Progenitor cell of endocrine pancreas (in vitro differentiated cells): Measurements from ENCODE around the gene GTPBP4. TPM values are rescaled to one million over a fixed set of nuclear protein-coding genes. Genes with fewer than 3 reads are reported as not detected.

Experiments used
- DNase-seq: peaks from one replicate; pipeline ENCODE4 v3.0.0; 2021; ENCODE audit warnings: low spot score; ENCODE audit not compliant: unreplicated experiment
- H3K27ac Mint-ChIP-seq: 2 replicates; pipeline ENCODE4 v1.8.0; 2021; ENCODE audit warnings: mild to moderate bottlenecking, moderate library complexity, mixed read lengths
- H3K27me3 Mint-ChIP-seq: 2 replicates; pipeline ENCODE4 v1.8.0; 2021; ENCODE audit warnings: mixed read lengths
- H3K36me3 Mint-ChIP-seq: 2 replicates; pipeline ENCODE4 v1.8.0; 2022; ENCODE audit warnings: mixed read lengths; ENCODE audit not compliant: insufficient read depth
- H3K4me1 Mint-ChIP-seq: 2 replicates; pipeline ENCODE4 v1.8.0; 2021; ENCODE audit warnings: low read depth, mixed read lengths
- H3K4me3 Mint-ChIP-seq: 2 replicates; pipeline ENCODE4 v1.8.0; 2021; ENCODE audit warnings: low read depth, mild to moderate bottlenecking, moderate library complexity, mixed read lengths
- H3K9me3 Mint-ChIP-seq: 2 replicates; pipeline ENCODE4 v1.8.0; 2021; ENCODE audit warnings: low read depth, mixed read lengths
- total RNA-seq: library from RNA; stranded (reverse); gene quantifications from 2 replicates; pipeline ENCODE4 v1.2.1, GENCODE V29; 2021
- TF ChIP-seq, protein P1 (sequence below): fragments of 200-600 bp; sonication (generic); IDR thresholded peaks from one replicate; pipeline ENCODE4 v1.5.0; 2021; ENCODE audit warnings: antibody characterized with exemption, mild to moderate bottlenecking; ENCODE audit not compliant: unreplicated experiment

The GTPBP4 gene
- total RNA-seq, 1 donor from 2014 or later, result 53.2 TPM

DNA sequence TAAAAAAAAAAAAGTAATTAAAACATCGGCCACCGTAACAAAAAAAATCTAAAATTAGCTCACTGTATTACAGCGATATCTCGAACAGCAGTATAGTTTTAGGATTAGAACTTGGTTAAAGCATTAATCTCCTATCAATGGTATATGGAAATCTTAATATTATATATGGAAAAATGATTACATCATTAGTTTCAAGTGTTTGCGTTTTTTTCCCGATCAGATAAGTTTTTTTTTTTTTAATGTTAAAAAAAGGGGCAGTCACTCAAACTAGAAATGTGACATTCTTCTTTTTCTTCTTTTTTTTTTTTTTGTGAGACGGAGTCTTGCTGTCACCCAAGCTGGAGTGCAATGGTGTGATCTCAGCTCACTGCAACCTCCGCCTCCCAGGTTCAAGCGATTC, 53.3 kb downstream of the GTPBP4 start:
- DNase-seq, result no peak
- Mint-ChIP-seq H3K27me3 (no peaks in the 10 kb centered on the region), H3K27ac (no peak overlapping the region), H3K4me3 (no peak overlapping the region), H3K36me3 (peaks cover 26% of the 10 kb centered on the region), H3K4me1 (peaks cover 17% of the 10 kb centered on the region), H3K9me3 (no peaks in the 10 kb centered on the region)
- TF ChIP-seq, protein P1, sequence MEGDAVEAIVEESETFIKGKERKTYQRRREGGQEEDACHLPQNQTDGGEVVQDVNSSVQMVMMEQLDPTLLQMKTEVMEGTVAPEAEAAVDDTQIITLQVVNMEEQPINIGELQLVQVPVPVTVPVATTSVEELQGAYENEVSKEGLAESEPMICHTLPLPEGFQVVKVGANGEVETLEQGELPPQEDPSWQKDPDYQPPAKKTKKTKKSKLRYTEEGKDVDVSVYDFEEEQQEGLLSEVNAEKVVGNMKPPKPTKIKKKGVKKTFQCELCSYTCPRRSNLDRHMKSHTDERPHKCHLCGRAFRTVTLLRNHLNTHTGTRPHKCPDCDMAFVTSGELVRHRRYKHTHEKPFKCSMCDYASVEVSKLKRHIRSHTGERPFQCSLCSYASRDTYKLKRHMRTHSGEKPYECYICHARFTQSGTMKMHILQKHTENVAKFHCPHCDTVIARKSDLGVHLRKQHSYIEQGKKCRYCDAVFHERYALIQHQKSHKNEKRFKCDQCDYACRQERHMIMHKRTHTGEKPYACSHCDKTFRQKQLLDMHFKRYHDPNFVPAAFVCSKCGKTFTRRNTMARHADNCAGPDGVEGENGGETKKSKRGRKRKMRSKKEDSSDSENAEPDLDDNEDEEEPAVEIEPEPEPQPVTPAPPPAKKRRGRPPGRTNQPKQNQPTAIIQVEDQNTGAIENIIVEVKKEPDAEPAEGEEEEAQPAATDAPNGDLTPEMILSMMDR, result no peak

DNA sequence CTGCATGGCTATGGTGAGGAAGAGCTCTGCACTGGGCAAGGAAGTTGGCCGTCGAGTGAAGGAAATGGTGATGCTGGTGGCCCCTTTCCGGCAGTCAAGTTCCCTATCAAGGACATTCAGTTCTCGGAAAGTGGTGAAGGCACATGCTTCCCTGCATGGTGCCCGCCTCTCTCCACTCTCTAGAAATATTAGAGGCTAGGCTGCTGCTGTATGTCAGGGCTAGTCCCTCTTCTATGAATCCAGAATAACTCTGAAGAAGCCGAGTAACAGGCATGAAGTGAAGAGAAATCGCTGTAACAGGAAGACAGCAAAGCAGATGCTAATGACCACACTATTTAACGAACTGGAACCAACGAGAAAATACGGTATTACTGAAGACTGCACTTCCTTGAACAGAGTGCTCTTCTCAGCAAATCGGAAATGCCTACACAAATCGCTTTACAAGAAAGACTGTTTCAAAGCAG, 55.3 kb downstream of the GTPBP4 start:
- H3K4me3 Mint-ChIP-seq, result no peak overlapping the region
- H3K4me1 Mint-ChIP-seq, result peaks cover 24% of the 10 kb centered on the region
- no peaks in the 10 kb centered on the region for H3K27me3 Mint-ChIP-seq
- TF ChIP-seq, protein P1, result no peak
- H3K9me3 Mint-ChIP-seq, result no peaks in the 10 kb centered on the region
- H3K36me3 Mint-ChIP-seq, result peaks cover 20% of the 10 kb centered on the region
- H3K27ac Mint-ChIP-seq, result peak overlapping the region; percentile 27
- no peak for DNase-seq

DNA sequence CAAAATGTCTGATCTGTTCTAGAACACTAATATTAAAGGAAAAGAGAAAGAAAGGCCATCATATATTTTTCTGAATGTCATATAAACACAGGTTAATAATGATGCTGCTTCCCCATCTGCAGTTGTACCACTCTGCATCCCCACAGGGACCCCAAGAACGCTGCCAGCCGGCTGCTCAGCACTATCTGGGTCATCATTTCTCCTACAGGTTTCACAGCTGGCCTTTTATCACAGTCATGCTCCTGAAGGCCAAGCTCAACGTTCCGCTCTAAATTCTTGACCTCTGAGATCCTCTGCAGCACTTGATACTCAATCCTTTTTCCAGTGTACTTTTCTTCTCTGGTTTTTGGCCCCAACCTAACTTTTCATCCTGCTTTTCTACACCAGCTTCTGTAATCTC, 55.9 kb downstream of the GTPBP4 start:
- H3K27me3 Mint-ChIP-seq, result no peaks in the 10 kb centered on the region
- H3K9me3 Mint-ChIP-seq, result no peaks in the 10 kb centered on the region
- H3K36me3 Mint-ChIP-seq, result peaks cover 20% of the 10 kb centered on the region
- H3K27ac Mint-ChIP-seq, result no peak overlapping the region
- TF ChIP-seq, protein P1, result no peak
- peaks cover 24% of the 10 kb centered on the region for H3K4me1 Mint-ChIP-seq
- no peak overlapping the region for H3K4me3 Mint-ChIP-seq
- no peak for DNase-seq

DNA sequence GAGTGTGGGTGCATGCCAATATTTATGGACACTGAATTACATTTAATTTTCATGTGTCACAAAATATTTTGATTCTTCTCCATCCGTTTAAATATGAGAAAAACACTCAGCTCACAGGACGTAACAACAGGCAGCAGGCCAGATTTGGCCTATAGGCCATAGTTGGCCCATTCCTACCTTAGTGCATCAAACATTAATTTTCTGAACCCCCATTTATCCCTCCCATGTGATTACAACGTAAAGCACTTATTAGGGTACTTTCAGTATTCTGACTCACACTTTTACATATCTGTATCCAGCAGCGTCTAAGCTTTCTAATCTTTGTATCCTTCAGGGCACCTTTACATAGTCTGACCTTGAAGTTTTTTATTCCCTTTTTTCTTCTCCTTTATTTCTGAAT, 56.7 kb downstream of the GTPBP4 start:
- H3K27ac Mint-ChIP-seq, result peak overlapping the region; percentile 89
- DNase-seq, result no peak

DNA sequence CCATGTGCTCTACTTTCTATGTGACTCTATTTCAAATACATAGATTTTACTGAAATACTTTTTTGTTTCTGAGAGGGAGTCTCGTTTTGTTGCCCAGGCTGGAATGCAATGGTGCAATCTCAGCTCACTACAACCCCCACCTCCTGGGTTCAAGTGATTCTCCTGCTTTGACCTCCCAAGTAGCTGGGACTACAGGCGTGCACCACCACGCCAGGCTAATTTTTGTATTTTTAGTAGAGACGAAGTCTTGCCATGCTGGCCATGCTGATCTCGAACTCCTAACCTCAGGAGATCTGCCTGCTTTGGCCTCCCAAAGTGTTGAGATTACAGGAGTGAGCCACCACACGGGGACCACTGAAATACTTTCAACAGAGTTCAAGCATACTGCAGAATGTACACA, 57.2 kb downstream of the GTPBP4 start:
- DNase-seq, result no peak
- Mint-ChIP-seq H3K9me3 (no peaks in the 10 kb centered on the region), H3K27me3 (no peaks in the 10 kb centered on the region), H3K4me1 (peaks cover 25% of the 10 kb centered on the region), H3K27ac (peak overlapping the region; percentile 45), H3K36me3 (peaks cover 17% of the 10 kb centered on the region), H3K4me3 (peak overlapping the region; percentile 40)
- TF ChIP-seq, protein P1, result no peak

More for the DNA sequence above, 56.7 kb downstream of the GTPBP4 start:
- TF ChIP-seq, protein P1, result no peak
- H3K36me3 Mint-ChIP-seq, result peaks cover 20% of the 10 kb centered on the region
- no peaks in the 10 kb centered on the region for H3K27me3 Mint-ChIP-seq
- no peaks in the 10 kb centered on the region for H3K9me3 Mint-ChIP-seq
- H3K4me3 Mint-ChIP-seq, result peak overlapping the region; percentile 40
- peaks cover 24% of the 10 kb centered on the region for H3K4me1 Mint-ChIP-seq
